ENCODE data around the gene POLD4.
A peak's percentile ranks its signal among the peaks of the same experiment; 100 is the strongest.

POLD4 gene

DNA sequence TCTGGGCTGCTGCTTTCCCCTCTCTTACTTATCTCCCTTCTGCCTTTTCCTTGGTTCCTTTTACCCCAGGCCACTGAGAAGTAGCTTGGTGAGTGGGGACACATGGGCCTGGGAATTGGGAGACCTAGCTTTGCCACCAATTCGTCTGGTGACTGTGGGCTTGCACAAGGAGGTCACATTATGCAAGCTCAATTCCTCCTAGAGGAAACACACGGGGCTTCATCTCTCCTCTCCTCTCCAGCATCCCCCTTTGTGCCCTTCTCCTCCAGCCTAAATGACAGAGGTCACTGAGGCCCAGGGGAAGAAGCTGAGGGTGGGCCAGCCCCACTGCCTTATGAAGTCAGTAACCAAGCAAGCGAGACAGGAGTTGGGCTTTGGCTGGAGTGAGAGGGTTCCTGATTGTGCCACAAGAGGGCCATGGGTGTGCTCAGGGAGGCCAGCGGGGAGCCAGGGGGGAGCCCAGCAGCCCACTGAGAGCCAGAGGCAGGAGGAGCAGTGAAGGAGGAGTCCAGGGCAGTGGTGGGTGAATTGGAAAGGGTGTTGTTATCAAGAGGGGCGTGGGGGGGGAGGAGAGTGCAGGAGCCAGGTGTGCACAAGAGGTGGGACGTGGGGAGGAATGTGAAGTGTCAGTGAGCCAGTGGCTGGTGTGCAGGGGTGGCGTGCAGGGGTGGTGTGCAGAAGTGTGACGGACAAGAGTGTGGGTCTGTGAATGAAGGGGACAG is 18.0 kb upstream of the POLD4 start:
- DNase-seq (ENCODE audit: low spot score in 2 of 2), result peak in 1 of 2 experiments; percentile 51
- in situ Hi-C loops (cut with MboI; ENCODE audit: low sequenced_read_pairs), result no loop called here
- Histone ChIP-seq H3K9me3 (no peaks in the 10 kb centered on the region), H3K36me3 (replicated peaks) (no peaks in the 10 kb centered on the region), H3K4me1 (peaks cover 8% of the 10 kb centered on the region), H3K27me3 (ENCODE audit: low read depth) (peaks cover 1% of the 10 kb centered on the region; the same call in 1 of the 2 replicates), H3K4me3 (no peak overlapping the region)

DNA sequence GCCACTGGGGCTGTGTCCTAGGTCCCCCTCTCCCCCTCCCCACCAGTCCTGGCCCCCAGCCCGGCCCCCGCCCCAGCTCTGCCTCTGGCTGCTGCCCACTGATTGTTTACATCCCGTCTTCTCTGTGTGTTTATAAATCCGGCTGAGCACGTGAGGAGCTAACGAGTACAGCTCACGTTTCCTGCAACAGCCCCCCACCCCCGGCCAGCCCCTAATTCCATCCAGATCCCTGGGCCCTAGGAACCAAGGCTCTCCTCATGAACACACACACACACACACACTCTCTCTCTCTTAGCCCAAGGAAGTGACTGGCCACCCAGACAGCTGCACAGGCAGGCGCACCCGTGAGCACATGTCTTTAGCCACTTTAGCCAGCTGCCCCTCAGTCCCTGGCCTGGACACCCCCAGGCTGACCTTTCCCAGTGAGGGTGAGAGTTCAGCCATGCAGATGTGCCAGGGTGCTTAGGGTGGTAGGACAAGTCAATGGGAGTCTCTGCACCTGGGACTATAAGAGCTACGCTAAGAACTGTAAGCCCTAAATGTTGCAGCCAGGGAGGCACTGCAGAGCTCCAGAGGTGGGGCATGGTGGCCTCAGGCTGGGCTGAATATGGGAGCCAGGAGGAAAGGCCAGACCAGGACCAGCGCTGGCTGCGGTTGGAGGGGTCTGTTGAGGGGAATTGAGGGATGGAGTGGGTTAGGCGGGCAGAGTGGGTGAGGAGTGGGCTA is 17.2 kb upstream of the POLD4 start:
- in situ Hi-C loops (cut with MboI; ENCODE audit: low sequenced_read_pairs), result no loop called here
- peaks cover 8% of the 10 kb centered on the region for H3K4me1 ChIP-seq
- no peaks in the 10 kb centered on the region for H3K36me3 ChIP-seq (replicated peaks)
- H3K9me3 ChIP-seq, result no peaks in the 10 kb centered on the region
- H3K27me3 ChIP-seq (ENCODE audit: low read depth), result no peaks in the 10 kb centered on the region
- H3K4me3 ChIP-seq, result no peak overlapping the region
- no peak for DNase-seq (ENCODE audit: low spot score in 2 of 2)

DNA sequence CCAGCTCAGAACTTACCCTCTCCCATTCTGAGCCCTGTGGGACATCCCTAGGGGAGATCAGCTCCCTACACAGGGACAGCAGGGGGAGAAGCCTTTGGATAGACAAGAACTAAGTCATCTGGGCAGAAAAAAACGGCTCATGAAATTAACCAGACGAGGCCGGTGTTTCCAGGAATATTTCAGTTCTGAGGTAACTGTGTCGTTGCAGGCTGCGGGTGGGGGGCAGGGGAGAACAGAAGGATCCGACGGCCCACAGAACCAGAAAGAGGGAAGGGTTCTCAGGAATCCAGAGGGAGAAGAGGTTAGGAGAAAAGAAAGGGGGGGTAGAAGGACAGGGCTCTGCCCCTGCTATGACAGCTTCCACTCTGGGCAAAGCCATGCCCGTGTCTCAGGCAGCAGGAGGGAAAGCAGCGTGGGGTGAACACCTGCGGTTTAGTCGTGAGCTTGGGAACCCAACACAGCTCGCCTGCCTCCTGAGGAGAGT is 16.5 kb upstream of the POLD4 start:
- Histone ChIP-seq H3K36me3 (replicated peaks) (no peaks in the 10 kb centered on the region), H3K4me1 (peaks cover 8% of the 10 kb centered on the region), H3K9me3 (no peaks in the 10 kb centered on the region), H3K4me3 (no peak overlapping the region), H3K27me3 (ENCODE audit: low read depth) (no peaks in the 10 kb centered on the region)
- in situ Hi-C loops (cut with MboI; ENCODE audit: low sequenced_read_pairs), result no loop called here
- no peak for DNase-seq (ENCODE audit: low spot score in 2 of 2)

DNA sequence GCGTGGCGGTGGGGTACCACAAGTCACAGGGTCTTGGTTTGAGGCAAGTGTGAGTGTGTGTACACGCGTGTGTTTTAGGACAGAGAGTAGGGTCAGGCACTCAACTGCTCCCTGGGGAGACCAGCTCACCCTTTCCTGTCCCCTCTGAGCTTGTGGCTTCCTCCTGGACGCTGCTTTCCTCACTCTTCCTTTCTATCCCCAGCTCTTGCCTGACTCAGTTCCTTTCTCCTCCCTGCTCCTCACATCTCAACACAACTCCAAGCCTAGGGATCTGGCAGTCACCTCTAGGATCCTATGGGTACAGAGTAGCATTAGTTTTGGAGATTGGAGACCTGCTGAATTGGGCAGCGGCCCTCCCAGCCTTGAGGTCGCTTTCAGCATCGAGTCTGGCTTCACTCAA is 15.9 kb upstream of the POLD4 start:
- Histone ChIP-seq H3K4me3 (no peak overlapping the region), H3K4me1 (peaks cover 6% of the 10 kb centered on the region), H3K36me3 (replicated peaks) (no peaks in the 10 kb centered on the region), H3K27me3 (ENCODE audit: low read depth) (no peaks in the 10 kb centered on the region), H3K9me3 (no peaks in the 10 kb centered on the region)
- no peak for DNase-seq (ENCODE audit: low spot score in 2 of 2)
- in situ Hi-C loops (cut with MboI; ENCODE audit: low sequenced_read_pairs), result no loop called here

DNA sequence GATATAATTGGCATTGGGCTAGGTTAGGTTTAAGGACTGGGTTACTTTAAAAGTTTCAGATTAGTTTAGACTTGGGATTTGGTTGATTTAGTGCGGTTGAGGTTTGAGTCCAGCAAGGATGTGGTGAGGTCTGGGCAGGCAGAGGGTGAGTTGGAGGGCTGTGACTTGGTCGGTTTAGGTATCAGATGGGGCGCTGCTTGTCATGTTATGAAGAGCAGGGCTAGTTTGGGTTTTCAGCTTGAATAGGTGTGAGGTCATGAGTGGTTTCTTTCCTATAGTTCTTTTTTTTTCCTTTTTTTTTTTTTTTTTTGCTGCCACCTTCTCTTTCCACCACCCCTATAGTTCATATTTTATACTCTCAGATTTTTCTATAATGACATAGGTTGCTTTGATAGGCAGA is 15.3 kb upstream of the POLD4 start:
- Histone ChIP-seq H3K36me3 (replicated peaks) (no peaks in the 10 kb centered on the region), H3K4me3 (no peak overlapping the region), H3K27me3 (ENCODE audit: low read depth) (no peaks in the 10 kb centered on the region), H3K9me3 (no peaks in the 10 kb centered on the region), H3K4me1 (no peaks in the 10 kb centered on the region)
- in situ Hi-C loops (cut with MboI; ENCODE audit: low sequenced_read_pairs), result no loop called here
- no peak for DNase-seq (ENCODE audit: low spot score in 2 of 2)

DNA sequence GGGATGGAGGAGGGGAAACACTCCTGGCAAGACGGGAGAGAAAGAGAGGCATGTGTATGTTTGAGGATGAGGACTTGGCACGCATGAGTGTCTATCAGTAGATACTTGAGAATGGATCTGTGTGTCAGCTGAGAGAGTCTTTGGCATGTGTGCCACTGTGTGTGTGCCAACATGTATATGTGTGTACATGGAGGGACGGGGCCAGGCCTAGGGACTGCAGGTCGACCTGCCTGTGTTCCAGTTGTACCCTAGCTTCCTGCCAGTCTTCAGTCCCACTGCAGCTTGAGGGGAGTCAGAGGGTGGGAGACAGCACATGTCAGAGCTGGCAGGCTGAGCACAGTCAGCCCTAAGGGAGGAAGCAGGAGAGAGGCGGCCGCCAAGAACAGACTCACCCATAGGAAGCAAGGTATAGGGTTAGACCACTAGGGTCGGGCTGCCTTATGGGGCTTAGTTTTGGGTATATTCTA is 14.4 kb upstream of the POLD4 start:
- H3K4me1 ChIP-seq, result no peaks in the 10 kb centered on the region
- DNase-seq (ENCODE audit: low spot score in 2 of 2), result no peak
- no peaks in the 10 kb centered on the region for H3K36me3 ChIP-seq (replicated peaks)
- H3K9me3 ChIP-seq, result no peaks in the 10 kb centered on the region
- no peak overlapping the region for H3K4me3 ChIP-seq
- no peaks in the 10 kb centered on the region for H3K27me3 ChIP-seq (ENCODE audit: low read depth)
- in situ Hi-C loops (cut with MboI; ENCODE audit: low sequenced_read_pairs), result no loop called here

DNA sequence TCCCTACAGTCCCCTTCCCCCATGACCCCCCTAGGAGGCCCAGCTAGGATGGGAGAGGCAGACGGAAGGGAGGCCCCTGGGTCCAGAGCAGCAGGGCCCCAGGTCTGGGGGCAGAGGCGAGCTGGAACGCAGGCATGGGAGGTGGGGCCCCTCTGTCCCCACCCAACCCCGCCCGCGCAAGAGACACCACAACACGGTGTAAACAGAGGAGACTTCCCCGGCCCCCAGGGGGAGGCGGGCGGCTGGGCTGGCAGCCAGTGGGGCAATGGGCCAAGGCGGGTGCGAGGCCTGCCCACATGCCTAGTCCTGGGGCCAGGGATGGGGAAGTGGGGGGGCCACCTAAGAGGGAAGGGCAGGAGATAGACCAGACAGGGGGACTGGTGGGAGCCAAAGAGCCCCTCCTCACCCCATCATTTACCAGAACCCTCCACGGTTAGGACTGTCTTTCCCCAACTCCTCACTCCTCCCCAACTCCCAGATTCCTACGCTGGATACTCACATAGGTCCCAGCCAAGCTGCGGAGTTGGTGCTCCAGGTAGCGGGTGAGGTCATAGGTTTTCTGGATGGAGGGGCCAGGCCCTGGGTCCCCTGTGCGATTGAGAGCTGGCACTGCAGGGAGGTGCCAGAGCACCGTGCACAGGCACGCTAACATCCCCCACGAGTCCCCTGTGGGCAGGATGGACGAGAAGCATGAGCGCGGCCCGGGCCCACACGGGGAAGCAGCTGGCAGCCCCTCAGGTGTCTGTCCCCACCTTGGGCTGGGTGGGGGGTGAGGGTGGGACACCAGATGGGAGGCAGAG is 13.8 kb upstream of the POLD4 start:
- DNase-seq (ENCODE audit: low spot score in 2 of 2), result no peak
- Histone ChIP-seq H3K4me3 (no peak overlapping the region), H3K27me3 (ENCODE audit: low read depth) (no peaks in the 10 kb centered on the region), H3K4me1 (no peaks in the 10 kb centered on the region), H3K9me3 (no peaks in the 10 kb centered on the region), H3K36me3 (replicated peaks) (no peaks in the 10 kb centered on the region)
- in situ Hi-C loops (cut with MboI; ENCODE audit: low sequenced_read_pairs), result no loop called here

DNA sequence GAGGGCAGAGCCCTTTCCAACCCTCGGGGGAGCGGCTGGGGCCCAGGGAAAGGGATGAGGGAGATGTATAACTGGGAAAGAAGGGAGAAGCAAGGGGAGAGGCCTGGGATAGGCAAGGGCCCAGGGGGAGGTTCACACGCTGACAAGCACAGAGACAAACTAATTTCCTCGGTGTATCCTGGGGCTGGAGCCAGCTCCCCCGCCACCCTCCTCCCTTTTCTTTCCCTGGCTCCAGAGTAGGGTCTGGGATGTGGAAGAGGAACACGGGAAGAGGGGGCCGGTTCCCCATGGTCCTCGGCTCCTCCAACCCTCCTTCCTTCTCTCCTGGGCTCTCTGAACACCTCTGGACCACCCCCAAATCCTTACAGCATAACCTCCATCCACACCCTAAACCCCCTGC is 13.2 kb upstream of the POLD4 start:
- in situ Hi-C loops (cut with MboI; ENCODE audit: low sequenced_read_pairs), result no loop called here
- no peak for DNase-seq (ENCODE audit: low spot score in 2 of 2)
- Histone ChIP-seq H3K36me3 (replicated peaks) (no peaks in the 10 kb centered on the region), H3K9me3 (no peaks in the 10 kb centered on the region), H3K4me3 (no peak overlapping the region), H3K27me3 (ENCODE audit: low read depth) (no peaks in the 10 kb centered on the region), H3K4me1 (no peaks in the 10 kb centered on the region)

DNA sequence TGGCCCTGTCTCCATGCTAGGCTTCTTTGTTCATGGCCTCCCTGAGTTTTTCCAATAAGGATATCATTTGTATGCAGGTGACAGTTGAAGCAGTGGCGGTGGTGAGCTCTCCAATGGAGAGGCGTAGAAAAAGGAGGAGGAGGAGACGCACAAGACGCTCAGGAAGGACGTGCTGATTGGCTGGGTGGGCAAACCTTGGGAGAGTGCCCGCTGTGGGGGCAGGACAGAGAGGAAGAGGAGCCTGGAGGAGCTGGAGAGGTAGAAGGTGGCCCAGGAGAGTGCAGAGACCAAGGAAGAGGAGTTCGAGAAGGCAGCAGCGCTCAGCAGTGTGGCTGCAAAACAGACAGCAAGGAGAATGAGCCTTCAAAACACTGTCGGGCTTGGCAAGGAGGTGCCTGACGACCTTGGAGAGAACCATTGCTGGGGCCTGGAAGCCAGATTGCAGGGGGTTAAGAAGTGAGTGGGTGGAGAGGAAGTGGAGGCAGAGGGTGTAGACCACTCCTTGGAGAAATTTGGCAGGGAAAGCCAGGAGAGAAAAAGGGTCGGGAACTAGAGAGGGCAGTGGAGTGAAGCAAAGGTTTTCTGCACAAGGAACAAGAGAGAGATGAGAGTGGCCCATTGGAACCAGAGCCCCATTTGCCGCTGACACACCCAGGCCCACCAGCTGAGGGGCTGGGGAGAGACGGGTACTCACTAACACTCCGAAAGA is 12.5 kb upstream of the POLD4 start:
- H3K36me3 ChIP-seq (replicated peaks), result no peaks in the 10 kb centered on the region
- in situ Hi-C loops (cut with MboI; ENCODE audit: low sequenced_read_pairs), result no loop called here
- DNase-seq (ENCODE audit: low spot score in 2 of 2), result no peak
- H3K27me3 ChIP-seq (ENCODE audit: low read depth), result no peaks in the 10 kb centered on the region
- H3K4me1 ChIP-seq, result no peaks in the 10 kb centered on the region
- H3K9me3 ChIP-seq, result no peaks in the 10 kb centered on the region
- no peak overlapping the region for H3K4me3 ChIP-seq

DNA sequence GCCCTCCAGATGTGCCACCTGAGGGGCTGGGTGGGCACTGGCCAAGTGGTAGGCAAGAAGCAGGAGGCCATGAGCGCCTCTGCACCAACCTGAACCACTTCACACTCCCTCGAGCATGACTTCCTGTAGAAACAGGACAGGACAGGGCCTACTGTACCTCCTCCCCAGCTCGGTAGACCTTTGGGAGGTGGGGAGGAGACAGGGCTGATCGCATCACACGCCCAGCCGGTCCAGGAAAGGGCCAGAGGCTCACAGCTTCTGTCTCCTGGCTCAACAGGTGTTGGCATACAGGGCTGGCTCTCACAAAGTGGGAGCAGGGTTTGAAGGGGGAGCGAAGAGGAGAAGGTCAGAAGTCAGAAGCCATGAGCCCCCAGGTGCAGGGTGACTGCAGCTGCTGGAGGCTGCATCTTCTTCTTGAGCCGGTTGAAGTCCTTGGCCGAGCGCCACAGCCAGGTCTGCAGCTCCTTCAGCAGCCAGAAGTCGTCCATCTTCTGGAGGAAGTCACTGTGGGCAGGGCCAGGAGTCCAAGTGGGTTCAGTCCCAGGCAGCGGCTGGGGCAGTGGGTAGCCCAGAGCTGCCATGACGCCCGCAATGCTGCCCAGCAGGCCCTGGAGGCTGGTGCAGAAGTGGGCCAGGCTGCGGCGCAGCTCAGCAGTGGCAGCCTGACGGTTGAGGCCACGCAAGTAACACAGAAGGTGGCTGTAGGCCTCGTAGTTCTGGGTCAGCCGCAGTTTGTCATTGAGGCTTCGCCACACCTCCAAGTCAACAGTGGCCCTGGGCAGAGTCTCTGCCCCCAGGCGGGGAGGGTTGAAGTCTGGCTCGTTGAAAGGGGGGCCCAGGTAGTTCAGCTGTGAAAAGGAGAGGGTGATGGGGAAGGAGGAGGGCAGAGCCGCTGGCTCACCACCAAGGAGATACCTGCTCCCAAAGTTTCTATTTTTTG is 11.7 kb upstream of the POLD4 start:
- in situ Hi-C loops (cut with MboI; ENCODE audit: low sequenced_read_pairs), result no loop called here
- H3K36me3 ChIP-seq (replicated peaks), result no peaks in the 10 kb centered on the region
- no peak overlapping the region for H3K4me3 ChIP-seq
- H3K9me3 ChIP-seq, result no peaks in the 10 kb centered on the region
- no peaks in the 10 kb centered on the region for H3K4me1 ChIP-seq
- DNase-seq (ENCODE audit: low spot score in 2 of 2), result no peak
- H3K27me3 ChIP-seq (ENCODE audit: low read depth), result no peaks in the 10 kb centered on the region

DNA sequence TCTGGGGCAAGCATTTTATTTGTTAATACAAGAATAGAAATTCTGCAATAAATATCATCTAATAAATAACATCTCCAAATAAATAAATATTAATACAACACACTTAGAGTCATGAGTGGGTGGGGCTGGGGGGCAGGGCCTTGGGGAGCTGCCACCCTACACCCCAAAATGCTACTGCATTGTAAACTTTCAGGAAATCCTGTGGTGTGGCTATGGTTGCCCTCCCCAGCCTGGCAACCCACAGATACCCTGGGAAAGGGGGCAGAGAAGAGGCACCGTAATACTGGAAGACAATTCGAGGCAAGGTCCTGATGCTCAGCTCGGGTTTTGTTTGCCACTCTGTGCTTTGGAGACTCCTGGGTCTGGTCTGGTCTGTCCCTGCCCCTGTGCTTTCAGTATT is 10.8 kb upstream of the POLD4 start:
- DNase-seq (ENCODE audit: low spot score in 2 of 2), result no peak
- Histone ChIP-seq H3K4me1 (no peaks in the 10 kb centered on the region), H3K9me3 (no peaks in the 10 kb centered on the region), H3K4me3 (no peak overlapping the region), H3K36me3 (replicated peaks) (no peaks in the 10 kb centered on the region), H3K27me3 (ENCODE audit: low read depth) (no peaks in the 10 kb centered on the region)
- in situ Hi-C loops (cut with MboI; ENCODE audit: low sequenced_read_pairs), result no loop called here

DNA sequence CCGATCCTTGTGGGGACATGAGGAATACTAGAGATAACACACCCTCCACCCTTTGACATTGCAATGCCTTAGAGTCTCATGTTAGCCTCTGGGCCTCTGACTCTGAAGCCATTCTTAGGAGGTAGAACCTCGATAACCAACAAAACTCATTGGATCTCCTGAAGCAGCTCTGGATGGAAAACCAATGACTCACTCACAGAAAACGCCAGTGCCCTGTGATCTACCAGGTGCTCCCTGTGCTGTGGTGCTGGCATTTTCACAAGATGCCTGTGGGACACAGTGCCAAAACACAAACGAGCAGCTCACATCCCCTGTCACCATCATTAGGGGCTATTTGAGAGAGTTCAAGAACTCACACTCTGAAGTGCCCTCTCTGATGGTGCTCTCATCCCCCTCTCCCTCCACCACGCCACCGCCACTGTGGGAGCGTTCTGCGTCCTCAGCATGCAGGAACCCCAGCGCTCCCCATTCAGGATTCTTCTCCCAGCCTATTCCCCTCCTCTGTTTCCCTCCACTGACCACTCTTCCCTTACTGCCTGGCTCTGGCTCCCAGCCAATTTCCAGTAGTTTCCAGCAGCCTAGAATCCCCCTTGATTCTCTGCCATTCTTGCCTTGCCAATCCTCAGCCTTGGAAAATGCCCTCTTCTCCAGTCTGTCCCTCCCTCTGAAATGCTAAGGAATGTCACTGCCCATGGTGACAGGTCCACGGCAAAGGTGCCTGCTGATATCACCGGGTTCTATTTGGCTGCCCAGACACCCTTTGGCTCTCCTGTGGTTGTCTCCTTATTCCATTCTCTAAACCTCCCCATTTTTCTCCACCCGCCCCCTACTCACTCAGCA is 4.7 kb upstream of the POLD4 start:
- H3K4me1 ChIP-seq, result peaks cover 4% of the 10 kb centered on the region; the same call in 1 of the 2 replicates
- no peak overlapping the region for H3K4me3 ChIP-seq
- no peaks in the 10 kb centered on the region for H3K27me3 ChIP-seq (ENCODE audit: low read depth)
- DNase-seq (ENCODE audit: low spot score in 2 of 2), result no peak
- H3K9me3 ChIP-seq, result no peaks in the 10 kb centered on the region
- in situ Hi-C loops (cut with MboI; ENCODE audit: low sequenced_read_pairs), result no loop called here
- no peaks in the 10 kb centered on the region for H3K36me3 ChIP-seq (replicated peaks)
